Renal cortex interstitium (tissue), 11 donors: ENCODE data around the gene FNDC3B. TPM values are rescaled to one million over a fixed set of nuclear protein-coding genes. Genes with fewer than 3 reads are reported as not detected.
A peak's percentile ranks its signal among the peaks of the same experiment; 100 is the strongest.

Experiments
- DNase-seq, 11 donors: peaks; one replicate each; pipeline ENCODE4 v3.0.0-alpha.2; 2013; ENCODE audit warnings: low read depth in 9 of 11, low spot score in 4 of 11; ENCODE audit errors: extremely low read depth in 1 of 11
- polyA plus RNA-seq, 3 donors: library from polyadenylated mRNA; unstranded; fragments of 120-200 nt; gene quantifications; one replicate each; pipeline ENCODE4 v1.2.1, GENCODE V29; 2013; ENCODE audit not compliant: insufficient read length in 3 of 3

The FNDC3B gene
- polyA plus RNA-seq, 3 donors = 55.0 to 61.0 (median 59.9) TPM

DNA sequence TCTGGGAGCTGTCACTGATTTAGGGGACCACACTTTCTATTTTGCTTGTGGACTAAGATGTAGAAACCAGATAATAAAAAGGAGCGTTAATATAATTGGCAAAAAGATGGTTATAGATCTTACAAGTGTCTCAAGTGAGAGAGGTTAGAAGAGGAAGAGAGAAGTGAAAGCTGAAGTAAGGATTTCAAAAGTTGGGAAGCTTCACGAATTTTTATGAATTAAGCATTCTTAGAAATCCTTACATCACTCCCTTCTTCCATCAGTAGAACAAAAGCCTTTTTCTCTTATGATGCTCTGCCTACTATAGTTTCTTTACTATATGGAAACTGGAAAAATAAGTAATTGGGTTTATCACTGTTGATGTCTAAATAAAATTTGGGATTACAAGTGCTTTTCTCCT, 146.5 kb downstream of the FNDC3B start:
- DNase-seq = no peak

DNA sequence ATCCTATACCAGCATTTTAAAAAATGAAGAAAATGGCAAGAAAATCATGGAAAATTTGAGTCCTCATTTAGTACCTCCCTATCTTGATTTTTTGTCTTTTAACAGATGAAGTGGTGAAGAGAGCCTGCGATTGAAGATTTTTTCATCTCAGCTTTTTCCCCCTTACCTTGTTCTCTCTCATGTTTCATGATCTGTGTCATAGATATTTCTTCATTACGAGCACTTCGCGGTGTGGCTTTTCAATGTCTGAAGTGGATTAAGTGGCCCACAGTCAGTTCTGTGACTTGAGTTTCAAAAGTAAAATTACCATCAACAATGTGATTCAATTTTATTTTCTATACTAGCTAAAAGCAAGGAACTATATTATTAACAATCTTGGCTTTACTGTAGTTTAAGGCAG, 147.2 kb downstream of the FNDC3B start:
- no peak for DNase-seq

DNA sequence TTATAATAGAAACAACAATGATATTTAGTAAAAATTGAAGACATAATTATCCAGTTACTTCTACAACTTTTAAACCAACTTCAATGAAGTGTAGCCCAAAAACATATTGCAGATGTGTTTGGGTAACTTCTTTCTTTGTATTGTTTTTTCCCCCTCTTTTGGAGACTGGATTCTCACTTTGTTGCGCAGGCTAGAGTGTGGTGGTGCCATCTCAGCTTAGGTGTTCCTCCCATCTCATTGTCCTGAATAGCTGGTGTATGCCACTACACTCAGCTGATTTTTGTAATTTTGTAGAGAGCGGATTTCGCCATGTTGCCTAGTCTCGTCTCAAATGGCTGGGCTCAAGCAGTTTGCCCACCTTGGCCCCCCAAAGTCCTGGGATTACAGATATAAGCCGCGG, 148.1 kb downstream of the FNDC3B start:
- no peak for DNase-seq

DNA sequence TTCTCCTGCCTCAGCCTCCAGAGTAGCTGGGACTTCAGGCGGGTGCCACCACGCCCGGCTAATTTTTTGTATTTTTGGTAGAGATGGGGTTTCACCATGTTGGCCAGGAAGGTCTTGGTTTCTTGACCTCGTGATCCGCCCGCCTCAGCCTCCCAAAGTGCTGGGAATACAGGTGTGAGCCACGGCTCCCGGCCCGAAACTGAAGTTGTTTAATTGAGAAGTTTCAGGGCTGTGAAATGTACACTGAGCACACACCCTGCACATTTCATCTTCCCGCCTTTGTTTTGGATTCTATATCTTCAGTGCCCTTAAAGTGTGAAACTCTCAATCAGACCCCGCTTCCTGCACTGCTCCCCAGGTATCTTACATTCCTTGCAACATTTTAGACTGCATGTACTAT, 149.1 kb downstream of the FNDC3B start:
- no peak for DNase-seq

GRCh38 chr3:172189213-172189612, 149.8 kb downstream of the FNDC3B start:
- no peak for DNase-seq

GRCh38 chr3:172189987-172190603, 150.7 kb downstream of the FNDC3B start:
- DNase-seq = no peak

DNA sequence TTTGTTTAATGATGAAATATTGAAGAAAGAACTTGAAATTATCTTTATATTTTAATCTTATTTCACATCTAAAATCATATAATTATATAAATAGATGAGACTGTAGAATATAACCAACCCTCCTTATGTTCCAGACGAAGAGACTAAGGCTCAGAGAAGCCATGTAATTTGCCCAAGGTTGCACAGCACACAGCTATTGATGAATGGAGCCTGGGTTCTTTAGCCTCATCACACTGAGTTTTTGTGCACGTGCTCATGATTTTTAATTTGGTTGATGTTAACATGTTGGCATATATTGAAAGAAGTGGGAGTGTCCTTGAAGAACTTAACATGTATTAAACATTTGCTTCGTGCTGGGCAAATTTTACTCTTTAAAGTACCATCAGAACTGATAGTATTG, 151.6 kb downstream of the FNDC3B start:
- no peak for DNase-seq

GRCh38 chr3:172191629-172192028, 152.3 kb downstream of the FNDC3B start:
- no peak for DNase-seq

- DNase-seq = no peak
Observed at GRCh38 chr3:172192830-172193415, 153.5 kb downstream of the FNDC3B start.

DNA sequence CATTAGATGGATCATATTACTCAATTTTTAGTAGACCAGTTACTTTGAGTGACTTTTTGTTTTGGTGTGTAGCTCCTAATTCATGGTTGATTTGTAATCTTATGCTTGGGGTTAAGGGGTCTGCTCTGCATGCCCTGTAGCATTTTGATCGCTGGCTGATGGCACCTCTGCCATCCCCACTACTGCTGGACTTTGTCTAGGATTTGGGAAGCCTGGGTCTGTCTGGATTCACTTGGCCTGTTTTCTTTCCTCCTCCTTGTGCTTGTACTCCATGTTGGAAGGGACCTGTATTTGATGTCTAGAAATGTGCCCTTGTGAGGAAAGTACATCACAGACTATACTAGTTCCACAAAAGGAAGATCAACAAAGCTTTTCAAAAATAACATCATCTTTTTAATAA, 154.1 kb downstream of the FNDC3B start:
- DNase-seq = no peak

GRCh38 chr3:172194702-172195406, 155.5 kb downstream of the FNDC3B start:
- DNase-seq = peak in 3 of 11 donors; percentile 42 to 62 (median 60)

DNA sequence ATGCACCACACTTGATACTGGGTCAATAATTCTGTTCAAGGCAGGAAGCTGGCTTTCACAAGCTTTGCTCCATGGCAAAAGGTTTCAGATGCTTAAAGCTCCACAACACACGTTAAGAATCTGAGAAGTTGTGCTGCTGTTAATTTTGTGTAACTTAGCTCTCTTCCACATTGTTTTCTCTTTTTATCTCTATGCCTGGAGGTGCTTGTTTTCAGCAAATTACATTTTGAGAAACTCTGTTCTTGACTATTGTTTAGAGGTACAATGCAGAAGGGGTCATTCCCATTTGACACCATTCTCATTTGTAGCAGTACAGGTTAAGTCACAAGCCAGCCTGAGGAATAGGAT, 156.0 kb downstream of the FNDC3B start:
- no peak for DNase-seq

- DNase-seq = no peak
Observed at GRCh38 chr3:172197344-172197743, 158.0 kb downstream of the FNDC3B start.

DNA sequence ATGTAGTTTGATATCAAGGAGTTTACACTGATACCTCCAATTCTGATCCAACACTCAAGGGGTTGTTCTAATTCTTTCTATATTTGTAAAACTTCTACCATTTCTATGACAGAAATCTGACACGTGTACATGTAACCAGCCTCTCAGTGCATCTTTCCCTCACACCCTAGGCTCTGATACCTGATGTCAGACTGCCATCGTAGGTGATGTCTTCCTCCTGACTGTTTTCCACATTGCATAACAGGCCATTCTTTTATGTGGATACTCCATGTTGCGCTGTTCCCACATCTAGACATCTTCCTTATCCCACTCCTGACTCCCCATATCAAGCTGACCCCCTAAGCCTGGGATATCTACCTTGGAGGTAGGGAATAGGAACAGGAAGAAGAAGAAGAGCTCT, 159.1 kb downstream of the FNDC3B start:
- DNase-seq = no peak

DNA sequence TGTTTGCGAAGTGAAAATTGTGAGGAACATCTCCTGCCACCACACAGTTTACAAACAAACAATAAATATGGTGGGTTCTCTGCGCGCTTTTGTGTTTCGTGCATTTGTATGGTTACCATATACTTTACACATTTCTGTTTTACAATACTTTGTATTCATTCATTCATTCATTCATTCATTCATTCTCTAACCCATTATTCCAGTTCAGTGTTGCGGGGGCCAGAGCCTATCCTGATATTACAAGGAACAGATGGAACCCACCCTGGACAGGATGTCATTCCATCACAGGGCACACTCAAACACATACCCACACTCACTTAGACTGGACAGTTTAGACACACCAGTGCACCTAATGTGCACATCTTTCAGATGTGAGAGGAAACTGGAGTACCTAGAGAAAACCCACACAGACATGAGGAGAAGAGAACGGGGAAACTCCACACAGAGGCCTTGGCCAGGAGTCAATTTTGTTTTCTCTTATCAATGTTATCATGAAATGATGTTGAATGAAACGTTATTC, 160.5 kb downstream of the FNDC3B start:
- DNase-seq = no peak

DNA sequence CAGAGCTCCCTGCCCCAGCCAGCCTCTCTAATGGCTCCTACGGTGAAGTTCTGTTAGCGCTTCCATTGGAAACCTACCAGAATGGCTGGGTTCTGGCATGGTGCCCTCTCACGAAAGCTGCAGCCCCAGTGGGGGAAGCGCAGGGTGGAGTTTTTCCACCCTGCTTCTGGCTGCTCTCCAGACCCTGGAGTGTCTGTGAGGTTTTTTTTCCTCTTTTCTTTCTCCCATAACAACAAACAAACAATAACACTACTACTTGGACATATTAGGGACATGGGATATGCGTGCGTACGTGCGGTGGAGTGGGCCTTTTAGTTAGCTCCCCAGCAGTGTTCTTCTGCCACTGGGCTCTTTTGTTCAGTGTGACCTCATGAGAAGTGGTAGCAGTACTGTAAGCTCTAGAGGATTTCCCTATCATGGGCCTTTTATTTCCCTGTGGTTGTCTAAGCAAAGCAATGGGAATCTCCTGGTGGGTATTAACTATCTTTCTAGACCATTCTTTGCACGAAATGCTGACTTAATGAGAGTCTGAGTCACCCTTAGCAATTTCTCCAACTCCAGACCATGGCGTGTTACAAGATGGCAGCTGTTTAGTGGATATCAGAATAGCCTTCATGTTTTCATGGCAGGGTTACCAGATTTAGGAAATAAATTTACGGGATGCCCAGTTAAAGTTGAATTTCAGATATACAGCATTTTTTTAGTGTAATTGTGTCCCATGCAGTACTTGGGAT, 161.9 kb downstream of the FNDC3B start:
- peak in 1 of 11 donors; percentile 27 for DNase-seq

DNA sequence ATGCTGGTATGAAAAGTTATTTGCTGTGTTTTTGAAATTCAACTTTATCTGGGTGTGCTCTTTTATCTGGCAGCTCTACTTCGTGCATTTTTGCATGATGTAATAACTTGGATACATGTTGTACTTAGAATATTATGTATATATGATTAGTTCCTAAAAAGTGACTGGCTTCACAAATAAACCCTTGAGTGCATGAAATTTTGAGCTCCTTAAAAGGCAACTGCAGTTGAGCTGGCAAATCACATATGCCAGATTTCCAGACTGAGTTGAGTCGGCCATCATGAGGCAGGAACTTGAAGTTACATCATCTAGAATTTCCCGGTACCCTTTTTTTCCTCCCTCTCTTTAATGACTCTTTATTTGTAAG, 162.5 kb downstream of the FNDC3B start:
- DNase-seq = no peak

GRCh38 chr3:172202797-172203196, 163.4 kb downstream of the FNDC3B start:
- DNase-seq = no peak

DNA sequence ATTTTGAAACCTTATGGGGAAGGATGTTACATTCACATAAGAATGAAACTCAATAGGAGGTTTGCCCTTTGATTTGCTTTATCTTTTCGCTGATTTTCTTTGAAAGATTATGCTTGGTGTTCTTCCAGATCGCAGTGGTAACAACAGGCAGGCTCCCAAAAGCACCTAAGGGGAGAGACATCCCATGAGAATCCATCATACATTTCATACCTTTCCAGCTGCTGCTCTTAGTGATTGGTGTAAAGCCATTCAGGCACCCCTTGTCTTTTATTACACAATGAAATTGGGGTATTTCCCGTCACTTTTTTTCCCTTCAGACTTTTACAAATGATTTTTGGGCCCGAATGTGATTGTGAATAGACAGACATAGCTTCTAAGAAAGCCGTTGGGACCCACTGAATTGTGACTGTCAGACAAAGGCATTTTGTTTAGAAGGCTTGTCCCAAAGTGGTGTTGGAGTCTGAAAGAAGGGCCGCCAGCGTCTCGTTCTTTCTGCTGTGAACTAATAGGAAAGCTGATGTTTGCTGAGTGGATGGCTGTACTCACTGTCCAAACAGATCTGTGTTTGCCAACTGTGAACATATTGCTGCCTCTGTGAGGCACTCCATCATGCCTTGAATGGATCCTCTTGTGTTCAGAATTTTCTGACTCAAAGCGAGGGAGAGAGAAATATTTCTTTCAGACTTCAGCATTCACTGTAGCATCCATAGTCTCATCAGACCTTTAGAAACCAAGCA, 164.3 kb downstream of the FNDC3B start:
- DNase-seq = no peak
